Measurements from ENCODE around the gene WDTC1.

DNA sequence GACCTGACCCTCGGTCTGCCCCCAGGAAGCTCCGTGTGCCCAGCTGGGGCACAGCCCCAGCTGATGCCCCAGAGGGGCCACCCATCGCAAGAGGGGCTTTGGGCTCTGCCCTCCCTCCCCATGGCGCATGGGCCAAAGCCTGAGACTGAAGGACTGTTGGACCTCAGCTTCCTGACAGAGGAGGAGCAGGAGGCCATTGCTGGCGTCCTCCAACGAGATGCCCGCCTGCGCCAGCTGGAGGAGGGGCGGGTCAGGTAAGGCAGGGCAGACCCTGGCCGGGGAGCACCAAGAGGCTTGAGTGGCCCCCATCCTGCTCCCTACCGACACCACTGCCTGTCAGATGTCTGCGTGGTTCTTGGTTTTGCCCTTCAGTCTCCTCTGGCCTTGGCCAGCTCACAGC lies 110.8 kb downstream of the WDTC1 start:
- TF ChIP-seq, protein P1, sequence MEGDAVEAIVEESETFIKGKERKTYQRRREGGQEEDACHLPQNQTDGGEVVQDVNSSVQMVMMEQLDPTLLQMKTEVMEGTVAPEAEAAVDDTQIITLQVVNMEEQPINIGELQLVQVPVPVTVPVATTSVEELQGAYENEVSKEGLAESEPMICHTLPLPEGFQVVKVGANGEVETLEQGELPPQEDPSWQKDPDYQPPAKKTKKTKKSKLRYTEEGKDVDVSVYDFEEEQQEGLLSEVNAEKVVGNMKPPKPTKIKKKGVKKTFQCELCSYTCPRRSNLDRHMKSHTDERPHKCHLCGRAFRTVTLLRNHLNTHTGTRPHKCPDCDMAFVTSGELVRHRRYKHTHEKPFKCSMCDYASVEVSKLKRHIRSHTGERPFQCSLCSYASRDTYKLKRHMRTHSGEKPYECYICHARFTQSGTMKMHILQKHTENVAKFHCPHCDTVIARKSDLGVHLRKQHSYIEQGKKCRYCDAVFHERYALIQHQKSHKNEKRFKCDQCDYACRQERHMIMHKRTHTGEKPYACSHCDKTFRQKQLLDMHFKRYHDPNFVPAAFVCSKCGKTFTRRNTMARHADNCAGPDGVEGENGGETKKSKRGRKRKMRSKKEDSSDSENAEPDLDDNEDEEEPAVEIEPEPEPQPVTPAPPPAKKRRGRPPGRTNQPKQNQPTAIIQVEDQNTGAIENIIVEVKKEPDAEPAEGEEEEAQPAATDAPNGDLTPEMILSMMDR (IDR thresholded peaks at IDR 0.05), result no peak
- TF ChIP-seq POLR2A (IDR thresholded peaks at IDR 0.05), result no peak
